Posterior cingulate gyrus (tissue), 11 donors: ENCODE data around the gene LDB2.

Source experiments
- DNase-seq, 10 donors: peaks; one replicate each; pipeline versions ENCODE4 v3.0.0 to v3.0.0-alpha.2; 2020 to 2021; ENCODE audit warnings: mixed read lengths in 3 of 10
- intact Hi-C: fragments of 100-400 bp; cut with DNase I; formaldehyde crosslinking; loops from one replicate; pipeline ENCODE4 v1.15.1; 2023

LDB2 gene

DNA sequence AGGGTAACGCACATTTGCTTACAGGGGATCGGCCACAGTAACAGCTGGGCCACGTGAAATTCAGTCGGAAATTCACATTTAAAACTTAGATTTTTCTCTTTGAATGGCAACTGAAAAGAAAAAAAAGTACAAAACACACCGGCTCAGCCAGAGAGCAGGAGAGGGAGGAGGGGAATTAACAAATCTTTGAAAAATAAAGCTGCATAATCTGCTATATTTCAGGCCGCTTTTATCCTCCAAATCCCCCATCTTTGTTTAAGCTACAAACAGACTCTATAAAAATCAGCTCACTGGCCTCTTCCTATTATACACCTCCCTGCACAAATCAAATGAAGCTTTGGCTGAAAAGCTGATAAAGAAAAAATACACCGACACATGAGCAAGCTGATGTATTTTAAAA, 169.1 kb downstream of the LDB2 start:
- no peak for DNase-seq
- intact Hi-C loops, result no loop called here

DNA sequence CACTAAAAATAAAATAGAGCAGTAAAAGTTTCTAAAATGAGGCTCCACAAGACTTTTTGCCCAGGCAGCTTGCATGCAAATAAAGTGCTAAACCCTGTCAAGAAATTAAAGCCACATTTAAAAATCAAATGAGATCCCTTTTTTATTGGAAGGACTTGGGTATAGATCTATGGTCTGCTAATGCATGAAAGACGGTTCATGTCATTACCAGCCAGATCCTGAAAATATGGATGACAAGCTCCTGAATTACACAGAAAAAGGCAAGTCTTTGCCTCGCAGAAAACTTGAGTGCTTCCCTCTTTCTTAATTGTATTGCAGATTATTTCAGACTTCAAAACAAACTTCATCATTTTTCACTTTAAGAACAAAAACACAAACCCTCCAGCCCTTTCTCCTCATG, 169.6 kb downstream of the LDB2 start:
- DNase-seq, result no peak
- intact Hi-C loops, result no loop called here

DNA sequence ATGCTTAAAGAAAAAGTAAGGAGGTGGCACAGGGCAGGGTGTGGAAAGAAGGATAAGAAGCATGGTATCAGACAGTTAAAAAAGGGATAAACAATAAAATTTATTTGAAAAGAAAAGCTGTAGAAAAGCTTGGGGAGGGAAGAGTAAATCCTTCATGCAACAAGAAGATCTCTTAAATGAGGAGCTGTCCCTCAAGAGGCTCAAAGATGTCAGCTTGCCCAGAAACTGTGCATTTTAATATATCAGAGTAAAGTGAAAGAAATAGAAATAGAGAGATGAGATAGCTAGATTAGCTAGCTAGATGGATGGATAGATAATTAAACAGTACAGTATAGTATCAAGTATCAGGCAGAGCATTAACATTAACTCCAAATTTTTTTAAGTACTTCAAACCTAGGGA, 170.3 kb downstream of the LDB2 start:
- intact Hi-C loops, result no loop called here
- no peak for DNase-seq

DNA sequence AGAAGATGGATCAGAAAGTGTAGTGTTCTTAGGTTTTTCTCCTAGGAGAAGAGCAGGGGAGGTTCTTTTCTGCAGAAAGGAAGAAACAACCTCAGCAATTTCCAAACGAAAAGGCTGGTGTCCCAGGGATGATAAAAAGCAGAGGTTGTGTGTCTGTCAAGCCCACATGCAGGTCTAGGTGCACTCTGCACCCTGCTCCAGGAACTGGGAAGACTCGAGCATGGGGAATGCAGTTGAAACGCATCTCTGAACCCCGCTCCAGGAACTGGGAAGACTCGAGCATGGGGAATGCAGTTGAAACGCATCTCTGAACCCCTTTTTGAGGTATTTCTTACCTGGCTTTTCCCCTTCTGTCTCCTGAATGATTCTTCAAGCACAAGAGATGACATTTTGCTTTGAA, 171.2 kb downstream of the LDB2 start:
- intact Hi-C loops, result no loop called here
- DNase-seq, result no peak

DNA sequence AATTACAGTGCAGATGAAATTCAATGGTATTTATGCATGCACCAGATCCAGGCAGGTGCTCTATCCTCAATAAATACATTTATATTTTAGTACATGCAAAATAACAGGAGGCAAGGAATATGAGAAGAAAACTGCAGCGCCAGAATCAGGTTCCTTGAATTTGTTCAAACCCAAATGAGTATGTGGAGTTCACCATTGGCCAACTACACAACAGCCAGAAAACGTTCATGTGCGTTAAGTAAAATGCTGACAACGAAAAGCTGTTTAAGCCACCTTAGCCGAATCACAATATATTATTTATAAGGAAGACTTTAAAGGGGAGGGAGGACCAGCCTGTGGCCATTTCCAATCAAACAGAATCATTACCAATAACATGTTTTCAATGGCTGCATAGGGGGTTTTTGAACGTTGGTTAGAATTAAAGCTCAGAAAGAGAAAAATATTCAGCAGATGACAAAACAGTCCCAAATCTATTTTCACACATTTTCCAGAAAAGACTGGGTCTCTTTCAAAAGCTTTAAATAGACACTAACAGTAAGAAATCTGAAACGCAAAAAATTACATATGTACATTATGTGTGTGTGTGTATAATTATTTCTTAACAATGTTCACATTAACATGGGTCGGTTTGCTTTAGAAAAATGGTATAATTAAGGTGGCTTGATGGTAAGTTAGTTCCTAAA, 171.9 kb downstream of the LDB2 start:
- no peak for DNase-seq
- intact Hi-C loops, result no loop called here

DNA sequence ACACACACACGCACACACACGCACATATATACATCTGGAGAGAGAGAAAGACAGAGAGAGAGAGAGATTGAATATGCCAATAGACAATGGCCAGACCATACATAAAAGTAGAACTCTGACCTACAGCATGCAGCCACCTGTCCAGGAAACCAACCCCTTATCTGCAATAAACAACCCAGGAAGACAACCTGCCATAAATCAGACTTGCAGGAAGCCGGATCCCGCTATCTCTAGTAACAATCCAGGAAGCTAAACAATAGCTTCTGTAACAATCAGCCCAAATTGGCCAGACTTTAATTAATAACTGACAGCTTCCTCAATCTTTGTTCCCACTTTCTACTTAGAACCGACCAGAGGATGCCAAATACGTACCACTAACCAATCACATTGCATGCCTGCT, 173.2 kb downstream of the LDB2 start:
- intact Hi-C loops, result no loop called here
- DNase-seq, result no peak

DNA sequence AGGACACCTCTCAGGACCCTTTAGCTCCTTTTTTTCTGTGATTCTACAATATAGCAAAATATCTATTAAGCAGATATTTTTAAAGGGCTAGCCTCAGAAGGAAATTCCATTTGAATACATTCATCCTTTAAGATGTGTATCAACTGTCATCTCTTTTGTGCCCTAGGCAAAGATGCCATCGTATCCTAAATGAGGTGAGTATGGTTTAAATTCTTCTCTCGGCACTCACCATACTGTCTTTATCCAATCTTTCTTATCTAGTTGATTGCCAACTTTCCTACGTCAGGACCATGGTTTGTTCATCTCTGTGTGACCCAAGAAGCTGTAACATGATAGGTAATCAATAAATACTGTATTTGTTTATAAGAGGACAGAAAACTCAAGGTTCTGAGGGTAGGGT, 176.0 kb downstream of the LDB2 start:
- no peak for DNase-seq
- intact Hi-C loops, result no loop called here

DNA sequence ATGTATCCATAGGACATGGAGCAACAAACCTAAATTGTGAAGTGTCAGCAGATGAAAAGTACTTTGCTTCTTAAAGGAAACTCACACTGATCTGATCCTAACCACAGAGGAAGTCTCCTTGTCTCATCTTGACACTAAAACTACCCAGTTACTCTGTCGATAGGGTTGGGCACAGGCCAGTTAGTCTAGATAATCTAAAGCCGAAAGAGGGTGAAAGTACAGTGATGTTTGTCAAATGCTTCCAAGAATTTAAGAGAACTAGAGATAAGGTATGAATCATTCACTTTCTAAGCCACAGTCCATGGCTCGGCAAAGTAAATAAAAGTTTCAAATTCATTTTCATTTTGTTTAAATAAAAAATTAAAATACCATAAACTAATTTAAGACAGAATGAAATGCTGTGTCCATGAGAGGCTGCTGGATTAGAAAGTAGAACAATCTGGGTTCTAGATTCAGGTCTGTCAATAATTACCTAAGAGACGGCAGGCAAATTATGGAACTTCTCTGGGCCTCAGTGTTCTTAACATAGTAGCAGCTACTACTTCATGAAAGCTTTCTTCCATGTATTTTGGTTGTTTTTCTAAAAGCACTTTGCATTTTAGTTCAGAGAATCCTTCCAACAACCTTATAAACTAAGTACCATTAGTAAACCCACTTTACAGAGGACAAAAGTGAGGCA, 176.7 kb downstream of the LDB2 start:
- intact Hi-C loops, result no loop called here
- no peak for DNase-seq

DNA sequence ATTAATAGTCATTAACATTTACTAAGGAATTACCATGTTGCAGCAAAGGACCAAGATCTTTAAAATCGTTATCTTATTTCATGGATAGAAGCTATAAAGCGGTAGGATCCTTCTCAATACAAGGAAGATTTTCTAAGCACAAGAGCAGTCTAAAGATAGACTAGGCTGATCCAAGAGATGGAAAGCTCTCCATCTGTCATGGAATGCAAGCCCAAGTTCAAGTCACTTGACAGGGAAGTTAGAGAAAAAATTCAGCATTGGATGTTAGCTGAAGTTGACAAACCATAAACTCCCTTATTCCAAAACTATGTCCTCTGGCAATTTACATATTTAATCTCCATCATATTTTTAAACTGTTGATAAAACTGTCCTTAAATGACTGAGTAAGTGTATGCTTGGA, 177.7 kb downstream of the LDB2 start:
- intact Hi-C loops, result no loop called here
- no peak for DNase-seq

DNA sequence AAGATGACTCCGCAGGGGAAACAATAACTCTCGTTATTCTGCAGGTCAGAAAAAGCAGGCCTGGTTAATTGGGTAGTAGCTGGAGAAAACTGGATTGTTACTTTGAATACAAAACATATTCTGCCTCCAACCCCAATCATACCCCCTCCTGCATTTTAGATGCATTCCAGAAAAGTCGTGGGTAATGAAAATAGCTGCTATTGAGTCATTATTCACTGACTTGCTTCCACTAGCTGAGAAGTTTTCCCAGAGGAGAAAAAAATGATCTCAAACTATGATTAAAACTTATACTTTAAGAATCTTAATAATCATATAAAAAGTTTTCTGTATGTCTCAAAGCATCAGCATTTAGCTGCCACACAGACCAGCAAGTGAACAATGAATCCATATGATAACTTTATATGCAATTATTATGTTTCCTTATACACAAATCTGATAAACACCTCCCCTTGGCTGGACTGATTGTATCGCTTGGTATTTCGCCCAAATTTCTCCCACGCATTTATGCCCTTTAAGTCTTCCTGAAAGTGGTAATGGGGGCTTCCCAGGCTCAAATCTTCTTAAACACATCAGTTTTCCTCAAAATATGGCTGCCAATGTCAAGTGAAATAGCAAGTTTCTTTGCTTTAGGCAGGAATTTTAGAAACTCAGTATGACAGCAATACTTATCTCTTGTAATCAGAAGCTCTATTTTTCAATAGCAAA, 181.0 kb downstream of the LDB2 start:
- intact Hi-C loops, result no loop called here
- DNase-seq, result no peak

DNA sequence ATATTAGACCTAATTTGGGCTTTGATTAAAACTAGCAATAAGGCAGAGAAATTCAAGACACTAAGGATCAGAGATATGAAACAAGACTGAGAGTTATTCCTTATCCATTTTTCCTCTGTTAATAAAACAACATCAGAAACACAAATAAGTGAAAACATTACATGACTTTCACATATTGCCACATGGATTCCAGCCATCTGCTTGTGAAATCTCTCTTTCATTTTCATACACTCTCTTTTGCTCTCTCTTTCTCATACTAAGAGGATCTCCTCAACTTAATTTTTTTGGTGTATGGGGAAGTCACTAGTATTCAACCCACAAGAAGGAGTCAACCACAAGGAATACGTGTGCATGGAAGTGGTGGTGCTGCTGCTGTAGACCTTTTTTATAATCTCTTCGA, 183.0 kb downstream of the LDB2 start:
- intact Hi-C loops, result no loop called here
- DNase-seq, result no peak

DNA sequence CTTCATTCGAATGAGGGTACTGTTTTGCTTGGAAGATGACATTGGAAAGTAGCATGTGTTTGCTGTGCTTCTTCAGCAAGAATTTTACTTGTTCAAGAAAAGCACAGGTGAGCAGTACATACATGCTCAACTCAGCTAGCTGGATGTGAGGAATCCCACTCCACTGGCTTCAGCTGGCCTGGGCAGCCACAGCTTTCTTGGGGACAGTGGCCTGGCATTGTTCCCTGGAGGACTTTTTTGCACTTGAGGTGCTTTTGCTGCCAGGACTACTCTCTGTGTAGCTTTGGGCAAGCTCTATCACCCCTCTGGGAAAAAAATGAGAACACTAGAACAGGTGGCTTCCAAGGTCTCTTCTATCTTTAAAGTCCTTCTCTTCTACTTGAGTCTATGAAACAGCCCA, 184.3 kb downstream of the LDB2 start:
- no peak for DNase-seq
- intact Hi-C loops, result no loop called here

DNA sequence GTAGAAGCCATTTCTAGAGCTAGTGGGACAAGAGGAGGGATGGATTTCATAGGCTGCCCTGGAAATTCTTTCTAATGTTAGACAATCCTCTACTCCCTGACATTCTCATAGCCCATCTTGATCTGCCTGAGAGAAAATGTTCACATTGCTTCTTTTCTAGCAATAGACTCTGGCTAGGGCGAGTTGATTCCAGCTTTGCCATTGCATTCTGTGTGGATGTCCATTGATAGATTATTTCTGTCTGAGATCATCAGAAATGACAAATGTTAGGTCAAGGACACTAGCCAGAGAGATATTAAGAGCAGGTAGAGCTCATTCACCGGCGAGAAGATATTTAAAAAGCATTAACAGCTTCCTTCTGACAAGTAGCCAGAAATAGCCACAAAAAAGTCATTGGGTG, 184.7 kb downstream of the LDB2 start:
- no peak for DNase-seq
- intact Hi-C loops, result no loop called here

DNA sequence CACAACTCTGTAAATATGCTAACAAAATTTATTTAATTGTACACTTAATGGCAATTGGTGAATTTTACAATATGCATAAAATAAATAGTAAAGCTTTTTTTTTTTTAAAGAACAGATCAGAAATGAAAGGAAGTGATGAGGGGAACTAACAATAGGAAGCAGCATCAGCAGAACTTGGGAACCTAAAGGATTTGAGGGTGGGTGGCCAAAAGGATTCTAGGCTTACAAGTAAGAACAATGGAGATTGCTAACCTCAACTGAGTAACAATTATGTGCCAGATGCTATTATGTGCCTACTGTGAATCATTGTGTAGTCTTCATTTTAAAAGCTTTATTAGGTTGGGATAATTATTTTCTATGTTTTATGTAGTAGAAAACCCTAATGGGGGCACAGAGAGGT, 185.2 kb downstream of the LDB2 start:
- intact Hi-C loops, result no loop called here
- DNase-seq, result no peak

DNA sequence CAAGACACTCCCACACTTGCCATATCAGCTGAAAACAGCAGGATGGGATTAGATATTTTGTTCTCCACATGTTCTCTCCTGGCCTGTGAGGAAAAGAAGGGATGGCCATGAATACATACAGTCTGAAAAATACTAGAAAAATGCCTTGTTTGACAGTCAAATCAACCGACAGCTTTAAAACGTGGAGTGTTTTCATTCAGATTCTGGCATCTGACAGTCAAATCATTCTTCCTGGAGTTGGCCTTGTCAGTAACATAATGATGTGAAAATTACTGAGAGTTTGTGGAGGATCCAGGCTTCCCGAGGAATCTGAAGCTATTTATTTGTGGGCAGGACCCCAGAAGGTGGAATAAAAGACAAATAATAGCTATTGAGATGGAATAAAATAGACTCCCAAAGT, 188.2 kb downstream of the LDB2 start:
- intact Hi-C loops, result no loop called here
- DNase-seq, result no peak

DNA sequence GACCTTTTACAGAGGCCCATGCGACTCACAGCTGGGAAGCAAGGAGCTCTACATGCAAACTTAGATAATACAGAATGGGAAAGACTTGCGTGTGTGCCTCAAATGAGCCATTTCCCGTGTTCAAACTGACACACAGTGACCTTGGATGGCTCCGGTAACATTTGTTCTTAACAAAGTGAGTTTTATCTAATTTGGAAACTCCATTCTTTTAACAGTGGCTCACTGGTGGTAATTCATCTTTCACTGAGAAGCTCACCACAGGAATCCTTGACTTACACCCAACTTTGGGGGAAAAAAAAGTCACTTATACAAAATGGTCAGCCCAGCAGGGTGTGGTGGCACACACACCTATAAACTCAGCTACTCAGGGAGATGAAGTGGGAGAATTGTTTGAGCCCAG, 190.6 kb downstream of the LDB2 start:
- DNase-seq, result no peak
- intact Hi-C loops, result no loop called here

DNA sequence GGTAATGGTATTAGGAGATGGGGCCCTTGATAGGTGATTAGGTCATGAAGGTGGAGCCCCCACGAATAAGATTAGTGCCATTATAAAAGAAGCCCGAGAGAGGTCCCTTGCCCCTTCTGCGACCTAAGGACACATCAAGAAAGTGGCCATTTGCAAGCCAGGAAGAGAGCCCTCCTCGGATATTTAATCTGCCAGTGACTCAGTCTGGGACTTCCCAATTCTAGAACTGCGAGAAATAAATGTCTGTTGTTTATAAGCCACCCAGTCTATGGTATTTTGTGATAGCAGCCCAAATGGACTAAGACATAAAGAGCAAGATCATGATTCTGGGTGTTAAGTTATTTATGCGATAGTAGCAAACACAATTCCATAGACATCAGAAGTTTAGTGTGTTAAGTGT, 192.2 kb downstream of the LDB2 start:
- no peak for DNase-seq
- intact Hi-C loops, result no loop called here

DNA sequence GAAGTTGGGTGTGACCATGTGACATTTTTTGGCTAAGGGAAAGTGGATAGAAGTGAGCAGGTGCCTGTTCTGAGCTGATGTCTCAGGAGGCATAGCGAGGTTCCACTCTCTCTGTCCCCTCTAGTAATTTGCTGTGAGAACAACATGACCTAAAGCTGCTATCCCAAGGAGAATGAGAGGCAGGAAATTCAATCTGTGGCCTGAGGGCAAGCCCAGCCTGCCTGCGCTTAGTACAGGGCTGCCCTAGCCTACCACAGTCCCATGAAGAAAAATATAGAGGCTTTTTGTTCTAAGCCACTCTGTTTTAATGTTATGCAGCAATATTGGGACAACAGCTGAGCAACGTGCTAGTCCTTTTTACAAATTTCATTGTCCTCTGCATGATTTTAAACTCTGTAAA, 193.1 kb downstream of the LDB2 start:
- intact Hi-C loops, result no loop called here
- no peak for DNase-seq

DNA sequence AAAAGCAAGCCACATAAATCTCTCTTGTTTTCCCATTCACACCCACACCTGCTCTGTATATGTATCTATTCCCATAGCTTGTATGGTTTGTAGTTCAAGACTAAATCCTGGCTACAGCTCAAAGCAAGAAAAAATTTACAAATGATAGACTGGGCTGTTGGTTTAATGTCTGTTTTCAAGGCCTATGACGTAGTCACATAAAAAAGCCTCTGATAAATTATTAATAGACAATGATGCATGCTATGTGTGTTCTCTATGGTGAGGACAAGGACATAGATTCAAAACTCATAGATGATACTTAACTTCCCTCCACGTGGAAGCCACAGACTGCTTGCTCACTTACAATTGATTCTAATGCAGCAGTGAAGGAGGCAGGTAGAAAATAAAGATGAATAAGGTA, 194.0 kb downstream of the LDB2 start:
- intact Hi-C loops, result no loop called here
- DNase-seq, result no peak

DNA sequence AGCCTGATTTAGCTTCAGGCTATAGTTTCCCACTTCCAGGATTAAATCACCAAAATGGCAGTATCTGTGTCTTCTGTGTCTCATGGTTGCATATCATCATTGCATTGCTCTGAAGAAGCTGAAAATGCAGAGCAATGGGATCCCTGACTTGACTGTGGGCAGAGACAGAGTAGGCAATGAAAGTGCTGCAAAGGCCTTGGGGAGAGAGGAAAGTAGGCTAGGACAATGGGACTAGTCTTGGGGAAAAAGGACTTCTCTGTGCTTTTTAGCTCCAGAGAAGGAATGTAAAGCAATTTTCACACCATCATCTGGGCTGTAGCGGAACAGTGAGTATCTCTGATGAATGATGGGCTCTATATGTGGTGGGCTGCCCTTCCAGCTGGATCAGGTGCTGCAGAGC, 202.5 kb downstream of the LDB2 start:
- intact Hi-C loops, result no loop called here

DNA sequence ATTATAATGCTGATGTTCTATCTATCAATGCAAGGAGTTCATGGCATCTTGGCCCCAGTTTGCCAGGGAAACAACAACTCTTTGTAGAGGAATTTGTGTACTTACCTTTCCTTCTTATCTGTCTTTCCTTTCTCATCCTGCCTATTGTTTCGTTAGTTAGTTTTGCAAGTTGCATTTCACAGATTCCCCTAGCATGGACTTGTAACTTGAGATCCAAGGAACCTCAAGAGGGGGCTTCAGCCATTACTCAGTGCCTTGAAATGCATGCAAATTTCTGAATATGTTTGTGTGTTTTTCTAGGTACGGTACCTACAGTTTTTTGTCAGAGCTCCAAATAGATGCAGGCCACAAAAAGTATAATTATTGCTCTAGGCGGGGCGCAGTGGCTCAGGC, 203.6 kb downstream of the LDB2 start:
- intact Hi-C loops, result no loop called here
- DNase-seq, result no peak

More for the DNA sequence above, 202.5 kb downstream of the LDB2 start:
- no peak for DNase-seq
